Omental fat pad (tissue), 4 donors: Measurements from ENCODE around the gene CDH9. TPM values are rescaled to one million over a fixed set of nuclear protein-coding genes. Genes with fewer than 3 reads are reported as not detected.

Experiments used
- ATAC-seq: fragments of 150-250 bp; one replicate; pipeline ENCODE4 v1.9.1; 2016; ENCODE audit warnings: mild to moderate bottlenecking, moderate library complexity; ENCODE audit not compliant: low FRiP score
- DNase-seq: peaks from one replicate; pipeline ENCODE4 v3.0.0-alpha.2; 2019; ENCODE audit warnings: low spot score
- CTCF ChIP-seq, 3 donors: fragments of 450-650 bp; IDR thresholded peaks; one replicate each; pipeline ENCODE4 v1.5.1; 2016 to 2017; ENCODE audit warnings: antibody characterized with exemption in 3 of 3, mild to moderate bottlenecking in 3 of 3, moderate library complexity in 2 of 3
- total RNA-seq, 4 donors: library from RNA; depleted of rRNA; stranded (reverse); fragments of >200 nt; gene quantifications; one replicate each; pipeline ENCODE4 v1.1.0, GENCODE V29; 2016

CDH9 gene
- total RNA-seq, 4 donors from 2014 or later: not detected

GRCh38 chr5:26847041-26847736, 191.2 kb downstream of the CDH9 start:
- TF ChIP-seq CTCF (IDR thresholded peaks at IDR 0.05): no peak
- no peak for ATAC-seq
- no peak for DNase-seq

- no peak for DNase-seq
- ATAC-seq: no peak
- no peak for TF ChIP-seq CTCF (IDR thresholded peaks at IDR 0.05)
Measured at GRCh38 chr5:26843677-26844076, 194.7 kb downstream of the CDH9 start.

- no peak for DNase-seq
- no peak for ATAC-seq
Measured at GRCh38 chr5:26833596-26833995, 204.8 kb downstream of the CDH9 start.

More at GRCh38 chr5:26833596-26833995, 204.8 kb downstream of the CDH9 start:
- TF ChIP-seq CTCF (IDR thresholded peaks at IDR 0.05): no peak
